ENCODE data around the gene KLHL34. TPM values are rescaled to one million over a fixed set of nuclear protein-coding genes. Genes with fewer than 3 reads are reported as not detected.

Gene KLHL34
- not detected in 2 replicates for total RNA-seq (2014; rRNA removed; shearing (Covaris generic); ENCODE audit: low replicate concordance)

DNA sequence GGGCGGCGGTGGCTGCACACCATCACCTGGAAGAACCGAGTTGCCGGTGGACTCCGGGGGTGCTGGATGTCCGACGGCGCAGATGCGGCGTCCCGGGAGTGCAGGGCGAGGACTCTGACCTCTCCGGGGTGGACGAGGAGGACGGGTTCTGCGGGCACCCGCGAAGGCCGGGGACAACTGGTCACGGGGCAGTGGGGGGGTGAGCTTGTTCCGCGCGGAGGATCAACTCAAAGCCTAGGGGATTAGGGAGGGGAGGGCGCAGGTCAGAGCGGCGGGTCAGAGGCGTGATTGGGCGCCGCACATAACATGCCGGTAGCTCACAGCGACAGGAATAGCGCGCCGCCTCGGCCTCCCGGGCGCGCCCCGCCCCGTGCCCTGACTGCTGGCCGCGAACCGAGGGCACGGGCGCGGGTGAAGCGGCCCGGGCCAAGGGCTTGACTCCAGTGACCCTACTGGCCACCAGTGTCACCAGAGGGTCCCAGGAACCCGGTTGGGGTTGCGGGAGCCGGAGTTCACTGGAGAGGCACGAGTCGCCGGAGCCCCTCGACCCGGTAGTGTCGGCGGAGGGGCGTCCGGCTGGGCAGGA lies at the start of gene KLHL34:
KLHL34 (minus strand) TSS at position 179 of the 586 bp plus-strand sequence. CDS start 542 bp downstream, outside the sequence.
- in situ Hi-C loops (cut with HindIII; ENCODE audit: low pct_unique_long_range_greater_than_20kb, low sequenced_read_pairs), result no loop called here
- DNase-seq (ENCODE audit: low read depth), result no peak

- no peak for DNase-seq (ENCODE audit: low read depth)
- in situ Hi-C loops (cut with HindIII; ENCODE audit: low pct_unique_long_range_greater_than_20kb, low sequenced_read_pairs), result no loop called here
Observed at GRCh38 chrX:21705225-21705624, 47.1 kb upstream of the KLHL34 start.

GRCh38 chrX:21702725-21703124 lies 44.6 kb upstream of the KLHL34 start:
- DNase-seq (ENCODE audit: low read depth), result no peak
- in situ Hi-C loops (cut with HindIII; ENCODE audit: low pct_unique_long_range_greater_than_20kb, low sequenced_read_pairs), result no loop called here

GRCh38 chrX:21700967-21701366 lies 42.8 kb upstream of the KLHL34 start:
- in situ Hi-C loops (cut with HindIII; ENCODE audit: low pct_unique_long_range_greater_than_20kb, low sequenced_read_pairs), result no loop called here
- DNase-seq (ENCODE audit: low read depth), result no peak

GRCh38 chrX:21700275-21700674 lies 42.1 kb upstream of the KLHL34 start:
- in situ Hi-C loops (cut with HindIII; ENCODE audit: low pct_unique_long_range_greater_than_20kb, low sequenced_read_pairs), result no loop called here
- no peak for DNase-seq (ENCODE audit: low read depth)

DNA sequence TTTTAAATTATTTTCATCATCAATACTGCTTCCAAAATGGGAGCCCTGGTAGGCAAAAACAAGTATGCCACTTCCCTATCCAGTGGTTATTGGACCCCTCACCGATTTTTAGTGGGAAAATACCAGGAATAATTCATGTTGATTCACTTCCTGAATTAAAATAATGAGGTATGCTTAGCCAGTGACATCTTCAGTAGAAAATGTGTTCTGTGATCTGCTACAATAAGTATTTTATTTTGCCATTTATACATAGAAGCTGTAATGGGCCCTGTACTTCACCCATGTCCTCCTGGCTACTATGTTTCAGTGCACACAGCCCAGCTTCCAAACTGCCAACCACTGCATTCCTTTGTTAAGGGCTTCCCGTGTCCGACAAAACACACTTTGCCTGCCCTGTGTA lies 41.0 kb upstream of the KLHL34 start:
- in situ Hi-C loops (cut with HindIII; ENCODE audit: low pct_unique_long_range_greater_than_20kb, low sequenced_read_pairs), result no loop called here
- DNase-seq (ENCODE audit: low read depth), result no peak

GRCh38 chrX:21698272-21698671 lies 40.1 kb upstream of the KLHL34 start:
- DNase-seq (ENCODE audit: low read depth), result no peak
- in situ Hi-C loops (cut with HindIII; ENCODE audit: low pct_unique_long_range_greater_than_20kb, low sequenced_read_pairs), result no loop called here

DNA sequence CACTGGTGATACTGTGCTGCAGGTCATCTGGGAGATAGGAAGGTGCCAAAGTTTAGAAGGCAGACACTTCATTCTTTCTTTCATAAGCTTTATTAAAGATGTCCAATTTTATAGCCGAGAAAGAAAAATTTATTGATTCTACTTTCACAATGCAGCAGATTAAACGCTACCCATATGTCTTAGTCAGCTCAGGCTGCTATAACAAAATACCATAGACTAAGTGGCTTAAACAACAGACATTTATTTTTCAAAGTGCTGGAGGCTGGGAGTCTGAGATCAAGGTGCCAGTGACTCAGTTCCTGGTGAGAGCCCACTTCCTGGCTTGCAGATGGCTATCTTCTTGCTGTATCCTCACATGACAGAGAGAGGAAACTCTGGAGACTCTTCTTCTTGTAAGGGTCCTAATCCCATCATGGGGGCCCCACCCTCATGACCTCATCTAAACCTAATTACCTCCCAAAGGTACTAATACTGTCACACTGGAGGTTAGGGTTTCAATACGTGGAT lies 33.4 kb upstream of the KLHL34 start:
- no peak for DNase-seq (ENCODE audit: low read depth)
- in situ Hi-C loops (cut with HindIII; ENCODE audit: low pct_unique_long_range_greater_than_20kb, low sequenced_read_pairs), result no loop called here

DNA sequence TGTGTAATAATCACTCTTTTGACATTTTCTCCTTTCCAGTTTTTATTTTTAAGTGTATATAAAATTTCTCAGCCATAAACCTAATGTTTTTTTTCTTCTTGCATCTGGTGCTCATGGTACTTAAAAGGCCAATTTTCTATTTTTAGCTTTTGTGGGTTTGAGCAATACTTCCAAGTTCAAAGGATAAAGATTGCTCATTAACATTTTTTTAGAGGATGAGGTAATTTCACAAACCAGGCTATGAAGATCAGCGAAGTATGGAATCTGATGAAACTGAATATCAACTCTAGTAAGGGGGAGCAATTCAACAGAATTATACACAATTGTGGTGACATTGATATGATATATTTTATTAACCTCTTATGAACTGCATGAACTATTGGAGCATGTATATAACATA lies 25.8 kb upstream of the KLHL34 start:
- in situ Hi-C loops (cut with HindIII; ENCODE audit: low pct_unique_long_range_greater_than_20kb, low sequenced_read_pairs), result no loop called here
- no peak for DNase-seq (ENCODE audit: low read depth)

DNA sequence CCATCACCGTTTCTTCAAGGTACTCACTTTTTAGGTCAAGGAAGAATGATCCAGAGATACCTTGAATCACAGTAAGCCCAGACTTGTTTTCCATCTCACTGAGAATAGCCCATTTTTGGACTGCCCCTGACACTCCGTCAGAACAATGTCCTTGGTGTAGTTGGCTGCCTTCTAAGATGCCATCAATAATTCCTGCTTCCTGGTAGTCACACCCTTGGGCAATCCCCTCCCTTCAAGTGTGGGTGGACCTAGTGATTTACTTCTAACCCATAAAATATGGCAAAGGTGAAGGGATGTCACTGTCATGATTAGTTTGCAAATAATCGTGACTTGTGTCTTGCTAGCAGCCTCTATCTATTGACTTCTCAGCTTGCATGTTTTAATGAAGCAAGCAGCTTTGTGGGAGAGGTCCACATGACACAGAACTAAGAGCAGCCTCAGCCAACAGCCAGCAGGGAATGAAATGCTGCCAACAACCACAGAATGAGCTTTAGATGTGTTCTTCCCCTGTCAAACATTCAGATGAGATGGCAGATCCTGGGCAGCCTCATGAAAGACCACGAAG lies 20.0 kb upstream of the KLHL34 start:
- peak; percentile 34 for DNase-seq (ENCODE audit: low read depth)
- in situ Hi-C loops (cut with HindIII; ENCODE audit: low pct_unique_long_range_greater_than_20kb, low sequenced_read_pairs), result no loop called here

DNA sequence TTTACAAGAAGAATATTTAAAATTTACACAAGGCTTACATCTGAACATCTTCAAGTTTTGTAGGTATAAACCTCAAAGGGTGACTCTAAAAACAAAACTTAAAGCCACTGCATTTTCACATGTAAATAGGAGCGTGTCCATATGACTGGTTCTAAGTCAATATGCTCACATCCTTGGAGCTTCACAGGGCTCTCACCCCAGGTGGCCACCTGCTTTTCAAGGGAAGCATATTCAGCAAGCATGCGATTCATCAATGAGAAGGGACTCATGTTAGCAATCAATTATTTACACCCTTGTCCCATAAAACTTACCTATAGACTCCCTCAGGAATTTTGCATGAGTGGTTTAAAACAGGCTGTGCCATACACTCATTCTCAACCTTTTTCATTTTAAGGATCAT lies 17.8 kb upstream of the KLHL34 start:
- DNase-seq (ENCODE audit: low read depth), result no peak
- in situ Hi-C loops (cut with HindIII; ENCODE audit: low pct_unique_long_range_greater_than_20kb, low sequenced_read_pairs), result no loop called here

GRCh38 chrX:21674430-21675186 lies 16.5 kb upstream of the KLHL34 start:
- in situ Hi-C loops (cut with HindIII; ENCODE audit: low pct_unique_long_range_greater_than_20kb, low sequenced_read_pairs), result no loop called here
- DNase-seq (ENCODE audit: low read depth), result no peak

DNA sequence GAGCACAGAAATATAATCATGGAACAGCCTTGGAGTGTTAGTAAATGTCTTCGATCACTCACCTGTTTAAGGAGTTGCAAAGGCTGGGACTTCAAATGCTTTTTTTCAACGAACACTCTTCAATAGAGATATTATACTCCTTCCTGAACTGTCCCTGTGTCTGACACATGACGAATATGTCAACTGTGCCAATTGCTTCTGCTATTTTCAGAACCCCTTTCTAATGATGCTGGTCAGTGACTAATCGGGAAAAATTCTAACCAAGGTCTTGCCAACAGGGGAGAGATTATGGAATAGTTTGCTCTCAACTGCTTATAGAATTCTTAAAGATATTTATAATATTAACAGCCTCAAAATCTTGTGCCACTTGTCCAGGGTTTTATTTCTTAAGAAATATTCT lies 8.5 kb upstream of the KLHL34 start:
- in situ Hi-C loops (cut with HindIII; ENCODE audit: low pct_unique_long_range_greater_than_20kb, low sequenced_read_pairs), result no loop called here
- DNase-seq (ENCODE audit: low read depth), result no peak

DNA sequence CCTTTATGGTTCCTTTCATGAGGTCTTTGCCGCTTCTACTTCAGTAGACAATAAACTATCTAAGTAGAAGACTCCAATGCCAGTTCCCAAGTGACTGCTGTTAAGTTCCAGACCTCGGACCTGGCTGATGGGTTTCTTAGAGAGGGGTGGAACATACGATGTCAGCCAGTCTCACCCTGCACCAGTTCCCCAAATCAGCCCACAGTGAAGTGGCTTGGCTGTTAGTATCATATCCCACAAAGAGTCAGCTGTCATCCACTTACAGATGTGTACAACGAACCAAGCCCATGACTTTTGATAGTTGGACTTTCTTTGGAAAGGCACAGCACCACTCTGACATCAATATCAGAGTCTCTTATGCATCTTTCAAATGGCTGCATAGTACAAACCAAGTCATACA lies 8.1 kb upstream of the KLHL34 start:
- in situ Hi-C loops (cut with HindIII; ENCODE audit: low pct_unique_long_range_greater_than_20kb, low sequenced_read_pairs), result no loop called here
- no peak for DNase-seq (ENCODE audit: low read depth)

DNA sequence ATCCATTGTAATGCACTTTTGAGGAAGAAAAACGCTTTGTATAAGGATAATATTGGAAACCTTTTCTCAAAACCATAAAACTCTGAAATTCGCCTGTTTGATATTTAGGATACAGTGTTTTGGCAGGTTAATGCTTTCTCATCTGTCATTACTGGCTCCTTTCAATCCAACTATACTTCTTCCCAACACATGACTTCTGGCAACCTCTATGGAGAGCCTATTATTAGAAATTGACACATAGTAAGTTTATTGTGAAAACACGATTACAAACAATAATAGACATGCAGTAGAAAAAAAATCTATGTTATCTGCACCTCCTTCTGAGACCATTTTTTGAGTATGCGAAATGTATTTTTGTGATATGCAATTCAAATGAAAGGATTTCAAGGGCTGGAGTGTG lies 4.6 kb upstream of the KLHL34 start:
- in situ Hi-C loops (cut with HindIII; ENCODE audit: low pct_unique_long_range_greater_than_20kb, low sequenced_read_pairs), result no loop called here
- no peak for DNase-seq (ENCODE audit: low read depth)

DNA sequence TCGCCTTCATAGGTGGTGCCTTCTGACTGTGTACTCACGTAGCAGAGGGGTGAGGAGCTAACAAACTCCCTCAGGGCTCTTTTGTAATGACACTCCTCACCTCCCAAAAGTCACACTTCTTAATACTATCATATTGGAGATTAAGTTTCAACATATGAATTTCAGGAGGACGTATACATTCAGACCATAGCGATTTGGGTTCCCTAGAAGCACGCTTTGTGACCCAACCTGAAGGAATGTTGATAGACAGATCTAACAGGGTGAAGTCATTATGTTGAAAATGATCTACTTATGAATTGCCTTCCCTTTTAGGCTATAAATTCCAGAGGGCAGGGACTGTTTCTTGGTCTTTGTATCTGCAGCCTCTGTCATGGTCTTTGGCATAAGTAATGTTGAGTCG lies 3.2 kb upstream of the KLHL34 start:
- DNase-seq (ENCODE audit: low read depth), result no peak
- in situ Hi-C loops (cut with HindIII; ENCODE audit: low pct_unique_long_range_greater_than_20kb, low sequenced_read_pairs), result no loop called here

DNA sequence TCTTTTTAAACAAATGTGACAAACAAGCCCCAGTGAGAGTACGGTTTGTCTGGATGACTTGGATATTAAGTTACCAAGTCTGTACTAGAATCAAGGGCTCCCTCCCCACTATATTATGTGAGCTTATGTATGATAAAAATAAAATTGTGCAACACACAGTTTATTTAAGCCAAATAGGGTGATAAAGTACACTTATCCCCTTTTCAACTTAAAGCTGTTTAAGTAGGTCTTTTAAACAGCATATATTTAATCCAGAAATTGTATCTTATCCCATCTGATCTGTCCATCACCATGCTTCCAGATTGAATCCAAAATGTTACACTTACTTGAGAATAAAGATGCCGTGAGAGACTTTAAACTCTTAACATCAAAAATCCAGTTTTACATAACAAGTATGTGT lies 2.0 kb upstream of the KLHL34 start:
- in situ Hi-C loops (cut with HindIII; ENCODE audit: low pct_unique_long_range_greater_than_20kb, low sequenced_read_pairs), result no loop called here
- DNase-seq (ENCODE audit: low read depth), result no peak

DNA sequence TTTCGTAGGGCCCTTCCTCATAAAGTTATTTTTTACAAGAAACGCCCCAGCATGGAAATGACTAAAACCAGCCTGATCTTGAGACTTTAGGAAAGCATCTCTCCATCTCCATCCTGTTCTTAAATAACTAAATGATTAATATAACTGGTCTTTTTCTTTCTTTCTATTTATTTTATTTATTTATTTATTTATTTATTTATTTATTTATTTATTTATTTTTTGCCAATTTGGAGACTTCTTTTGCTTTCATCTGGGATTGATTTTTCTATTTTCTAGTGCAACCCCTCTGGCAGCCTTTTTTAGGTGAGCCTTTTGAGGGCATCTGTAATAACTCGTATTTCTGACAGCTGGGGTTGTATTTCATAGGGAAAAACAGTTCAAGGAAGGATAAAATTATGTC lies 1.2 kb upstream of the KLHL34 start:
- in situ Hi-C loops (cut with HindIII; ENCODE audit: low pct_unique_long_range_greater_than_20kb, low sequenced_read_pairs), result no loop called here

DNA sequence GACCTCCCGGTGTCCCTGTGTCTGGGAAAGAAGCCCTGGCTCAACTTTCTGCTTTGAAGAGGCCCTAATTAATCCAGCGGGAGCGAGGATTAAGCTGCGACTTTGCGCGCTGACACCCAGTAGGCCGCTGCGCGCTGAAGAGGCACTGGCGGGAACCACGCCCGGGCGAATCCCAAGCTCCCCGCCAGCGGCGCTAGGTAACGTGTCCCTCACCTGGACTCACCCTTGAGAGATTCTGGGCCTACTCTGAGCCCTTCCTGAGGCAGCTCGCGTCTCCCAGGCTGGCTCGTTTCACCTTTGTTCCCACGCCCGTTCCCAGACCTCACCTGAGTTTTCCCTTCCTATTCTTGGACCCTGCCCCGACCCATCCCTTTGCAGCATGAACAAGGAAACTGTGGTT lies 616 bp upstream of the KLHL34 start:
- DNase-seq (ENCODE audit: low read depth), result no peak
- in situ Hi-C loops (cut with HindIII; ENCODE audit: low pct_unique_long_range_greater_than_20kb, low sequenced_read_pairs), result no loop called here

More for the DNA sequence above, 1.2 kb upstream of the KLHL34 start:
- DNase-seq (ENCODE audit: low read depth), result no peak
